Neuron (in vitro differentiated cells): ENCODE data around the gene SYN1.
"Not testable (repeated sequence)": the region's sequence is repeated elsewhere in the genome, so short reads cannot be mapped to it uniquely, and the experiment has no call there.

Source experiments
- H2AFZ ChIP-seq: one replicate; pipeline ENCODE4 v1.6.1; 2013; ENCODE audit warnings: low read depth, mild to moderate bottlenecking, inconsistent platforms, low read length, moderate library complexity
- H3K27me3 ChIP-seq: one replicate; pipeline ENCODE4 v1.6.1; 2013; ENCODE audit warnings: low read length; ENCODE audit not compliant: insufficient read depth
- H3K36me3 ChIP-seq: one replicate; pipeline ENCODE4 v1.6.1; 2013; ENCODE audit warnings: low read length; ENCODE audit not compliant: insufficient read depth
- H3K4me1 ChIP-seq: one replicate; pipeline ENCODE4 v1.6.1; 2013; ENCODE audit warnings: low read length; ENCODE audit not compliant: insufficient read depth
- H3K4me3 ChIP-seq: 2 replicates; pipeline ENCODE4 v1.5.1; 2013; ENCODE audit warnings: mild to moderate bottlenecking, low read length, moderate library complexity
- H3K9me3 ChIP-seq: one replicate; pipeline ENCODE4 v1.6.1; 2013; ENCODE audit warnings: low read length

The SYN1 gene

GRCh38 chrX:47605024-47605423 is 14.6 kb downstream of the SYN1 start:
- peaks cover 4% of the 10 kb centered on the region for H3K4me1 ChIP-seq
- no peaks in the 10 kb centered on the region for H3K36me3 ChIP-seq

GRCh38 chrX:47603125-47603524 is 16.5 kb downstream of the SYN1 start:
- H3K4me3 ChIP-seq, H3K36me3 ChIP-seq, H3K9me3 ChIP-seq, H3K4me1 ChIP-seq, H3K27me3 ChIP-seq, H2AFZ ChIP-seq: not testable (repeated sequence)

More at GRCh38 chrX:47605024-47605423, 14.6 kb downstream of the SYN1 start:
- Histone ChIP-seq H2AFZ (no peak overlapping the region), H3K4me3 (no peak overlapping the region), H3K9me3 (peaks cover 3% of the 10 kb centered on the region), H3K27me3 (no peaks in the 10 kb centered on the region)

- H3K4me3 ChIP-seq: no peak overlapping the region
- no peaks in the 10 kb centered on the region for H3K36me3 ChIP-seq
- peaks cover 3% of the 10 kb centered on the region for H3K9me3 ChIP-seq
- H3K4me1 ChIP-seq: no peaks in the 10 kb centered on the region
- no peak overlapping the region for H2AFZ ChIP-seq
- no peaks in the 10 kb centered on the region for H3K27me3 ChIP-seq
These were observed 22.4 kb downstream of the SYN1 start for GRCh38 chrX:47597222-47597621.

GRCh38 chrX:47596256-47596655 is 23.4 kb downstream of the SYN1 start:
- no peaks in the 10 kb centered on the region for H3K36me3 ChIP-seq
- H3K9me3 ChIP-seq: peaks cover 3% of the 10 kb centered on the region
- no peaks in the 10 kb centered on the region for H3K27me3 ChIP-seq

GRCh38 chrX:47595716-47596251 is 23.9 kb downstream of the SYN1 start:
- Histone ChIP-seq H3K36me3 (no peaks in the 10 kb centered on the region), H3K4me3 (no peak overlapping the region), H3K4me1 (no peaks in the 10 kb centered on the region), H3K9me3 (peaks cover 3% of the 10 kb centered on the region), H2AFZ (no peak overlapping the region), H3K27me3 (no peaks in the 10 kb centered on the region)

More at GRCh38 chrX:47596256-47596655, 23.4 kb downstream of the SYN1 start:
- no peaks in the 10 kb centered on the region for H3K4me1 ChIP-seq
- no peak overlapping the region for H2AFZ ChIP-seq
- no peak overlapping the region for H3K4me3 ChIP-seq

GRCh38 chrX:47593522-47593921 is 26.1 kb downstream of the SYN1 start:
- H2AFZ ChIP-seq: no peak overlapping the region
- no peaks in the 10 kb centered on the region for H3K36me3 ChIP-seq
- H3K4me3 ChIP-seq: no peak overlapping the region
- no peaks in the 10 kb centered on the region for H3K9me3 ChIP-seq
- no peaks in the 10 kb centered on the region for H3K27me3 ChIP-seq
- H3K4me1 ChIP-seq: no peaks in the 10 kb centered on the region

GRCh38 chrX:47590984-47591383 is 28.7 kb downstream of the SYN1 start:
- Histone ChIP-seq H3K36me3 (no peaks in the 10 kb centered on the region), H3K4me3 (no peak overlapping the region), H3K9me3 (no peaks in the 10 kb centered on the region)

GRCh38 chrX:47587906-47588735 is 31.5 kb downstream of the SYN1 start:
- Histone ChIP-seq H3K9me3 (no peaks in the 10 kb centered on the region), H3K27me3 (peaks cover 3% of the 10 kb centered on the region), H3K4me1 (no peaks in the 10 kb centered on the region), H3K36me3 (peaks cover 3% of the 10 kb centered on the region), H3K4me3 (no peak overlapping the region), H2AFZ (no peak overlapping the region)

More at GRCh38 chrX:47590984-47591383, 28.7 kb downstream of the SYN1 start:
- Histone ChIP-seq H3K27me3 (no peaks in the 10 kb centered on the region), H3K4me1 (no peaks in the 10 kb centered on the region), H2AFZ (no peak overlapping the region)

- no peak overlapping the region for H2AFZ ChIP-seq
- no peaks in the 10 kb centered on the region for H3K9me3 ChIP-seq
- H3K27me3 ChIP-seq: peaks cover 3% of the 10 kb centered on the region
- H3K4me1 ChIP-seq: no peaks in the 10 kb centered on the region
- H3K36me3 ChIP-seq: peaks cover 3% of the 10 kb centered on the region
- H3K4me3 ChIP-seq: no peak overlapping the region
These were observed 32.4 kb downstream of the SYN1 start for GRCh38 chrX:47587091-47587891.

- no peak overlapping the region for H2AFZ ChIP-seq
- peaks cover 3% of the 10 kb centered on the region for H3K27me3 ChIP-seq
- H3K9me3 ChIP-seq: no peaks in the 10 kb centered on the region
- H3K4me3 ChIP-seq: no peak overlapping the region
- H3K36me3 ChIP-seq: peaks cover 3% of the 10 kb centered on the region
- no peaks in the 10 kb centered on the region for H3K4me1 ChIP-seq
These were observed 33.4 kb downstream of the SYN1 start for GRCh38 chrX:47586043-47586787.

- peaks cover 3% of the 10 kb centered on the region for H3K36me3 ChIP-seq
- H3K4me1 ChIP-seq: no peaks in the 10 kb centered on the region
- H3K4me3 ChIP-seq: no peak overlapping the region
- H2AFZ ChIP-seq: no peak overlapping the region
- H3K9me3 ChIP-seq: no peaks in the 10 kb centered on the region
- peaks cover 3% of the 10 kb centered on the region for H3K27me3 ChIP-seq
These were observed 34.4 kb downstream of the SYN1 start for GRCh38 chrX:47585273-47585672.

GRCh38 chrX:47584714-47585113 is 34.9 kb downstream of the SYN1 start:
- no peak overlapping the region for H2AFZ ChIP-seq
- no peak overlapping the region for H3K4me3 ChIP-seq
- H3K4me1 ChIP-seq: no peaks in the 10 kb centered on the region
- H3K27me3 ChIP-seq: peaks cover 3% of the 10 kb centered on the region
- peaks cover 3% of the 10 kb centered on the region for H3K36me3 ChIP-seq
- H3K9me3 ChIP-seq: no peaks in the 10 kb centered on the region
